Ascending aorta (tissue), 2 donors: Measurements from ENCODE around the gene CSMD2. TPM values are rescaled to one million over a fixed set of nuclear protein-coding genes. Genes with fewer than 3 reads are reported as not detected.
A peak's percentile ranks its signal among the peaks of the same experiment; 100 is the strongest.

Experiments used
- DNase-seq, 2 donors: peaks; one replicate each; pipeline ENCODE4 v3.0.0-alpha.2; 2019; ENCODE audit warnings: low spot score in 2 of 2
- H3K27ac ChIP-seq, 2 donors: fragments of 200-600 bp; sonication (generic); one replicate each; pipeline ENCODE4 v1.5.1; 2016 to 2017; ENCODE audit warnings: mild to moderate bottlenecking in 1 of 2
- H3K27me3 ChIP-seq: fragments of 200-600 bp; sonication (generic); one replicate; pipeline ENCODE4 v1.5.1; 2017
- H3K36me3 ChIP-seq, 2 donors: fragments of 200-600 bp; sonication (generic); one replicate each; pipeline ENCODE4 v1.5.1; 2016
- H3K4me1 ChIP-seq, 2 donors: fragments of 200-600 bp; sonication (generic); one replicate each; pipeline ENCODE4 v1.5.1; 2016 to 2017; ENCODE audit warnings: mild to moderate bottlenecking in 1 of 2
- H3K4me3 ChIP-seq, 2 donors: fragments of 200-600 bp; sonication (generic); one replicate each; pipeline ENCODE4 v1.5.1; 2016 to 2017; ENCODE audit warnings: mild to moderate bottlenecking in 1 of 2
- H3K9me3 ChIP-seq, 2 donors: fragments of 200-600 bp; sonication (generic); one replicate each; pipeline ENCODE4 v1.5.1; 2016
- intact Hi-C: fragments of 100-400 bp; cut with DNase I; formaldehyde crosslinking; loops from one replicate; pipeline ENCODE4 v1.15.1; 2023
- total RNA-seq: library from RNA; depleted of rRNA; stranded (reverse); fragments of >200 nt; gene quantifications from one replicate; pipeline ENCODE4 v1.1.0, GENCODE V29; 2016
- TF ChIP-seq, protein P1 (sequence below), 3 experiments: fragments of 200-600 bp in 2 of 3; fragments of 450-650 bp in 1 of 3; sonication (generic) in 2 of 3; IDR thresholded peaks; one replicate each; pipeline ENCODE4 v1.5.1; 2016 to 2019; ENCODE audit warnings: antibody characterized with exemption in 3 of 3, mild to moderate bottlenecking in 1 of 3, moderate library complexity in 1 of 3

CSMD2 gene
- total RNA-seq, 1 donor from 2014 or later: 10.9 TPM

DNA sequence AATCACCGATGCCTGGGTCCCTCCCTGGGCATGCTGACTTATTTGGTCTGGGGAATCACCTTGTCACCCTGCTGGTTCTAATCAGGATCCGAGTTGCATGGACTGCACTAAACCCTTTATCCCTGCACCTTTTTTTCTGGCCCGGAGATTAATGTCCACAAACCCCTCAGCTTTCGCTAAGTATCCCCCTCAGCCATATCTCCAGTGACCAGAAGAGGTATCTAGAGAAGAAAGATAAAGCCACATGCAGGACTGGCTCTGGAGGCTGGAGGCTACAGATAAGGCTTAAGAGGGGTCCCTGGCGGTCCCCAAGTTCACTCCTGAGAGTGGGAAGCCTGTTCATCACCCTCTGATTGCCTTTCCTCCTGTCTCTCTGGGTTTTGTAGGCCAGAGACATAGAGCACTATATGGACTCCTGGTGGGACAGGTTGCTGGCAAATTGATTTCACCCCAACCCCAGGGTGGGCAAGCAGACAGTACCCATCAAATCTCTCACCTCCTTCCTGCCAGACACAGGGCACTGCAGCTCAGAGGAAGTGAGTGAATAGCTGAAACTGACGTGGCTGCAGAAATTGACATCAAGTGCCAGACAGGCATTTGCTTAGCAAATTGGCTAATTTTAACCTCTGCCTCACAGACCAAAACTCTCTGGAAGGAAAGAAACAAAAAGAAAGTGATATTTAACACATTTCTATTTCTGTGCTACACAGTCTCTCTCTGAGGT, 262.4 kb downstream of the CSMD2 start:
- H3K27me3 ChIP-seq: no peaks in the 10 kb centered on the region
- intact Hi-C loops: loop anchor here (2.0 to 5.0 kb wide), 2 partner anchors 82 to 260 kb away; no protein-coding TSS in a partner anchor
- H3K9me3 ChIP-seq: no peaks in the 10 kb centered on the region

DNA sequence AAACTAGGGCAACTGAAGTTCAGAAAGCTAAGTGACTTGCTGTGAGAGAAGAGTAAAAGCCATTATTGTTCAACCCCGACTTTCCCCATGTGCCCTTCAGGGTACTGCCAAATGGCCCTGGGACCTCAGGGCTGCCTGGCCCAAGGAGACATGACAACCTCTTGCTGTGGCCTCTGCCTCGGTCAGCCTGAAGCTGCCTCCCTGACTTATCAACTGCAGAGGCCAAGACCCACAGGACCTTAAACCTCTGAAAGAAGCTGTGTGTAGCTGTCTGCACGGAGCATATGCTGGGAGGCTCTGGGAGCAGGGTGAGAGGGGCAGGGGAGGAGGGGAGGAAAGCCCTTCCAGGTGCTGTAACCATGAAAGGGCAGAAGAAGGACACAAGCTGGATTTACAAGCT, 265.3 kb downstream of the CSMD2 start:
- Histone ChIP-seq H3K4me1 (peaks cover 7 to 26% of the 10 kb centered on the region in 2 donors), H3K9me3 (no peaks in the 10 kb centered on the region), H3K36me3 (no peaks in the 10 kb centered on the region), H3K27me3 (no peaks in the 10 kb centered on the region), H3K27ac (no peak overlapping the region), H3K4me3 (no peak overlapping the region)
- DNase-seq: no peak
- TF ChIP-seq, protein P1, sequence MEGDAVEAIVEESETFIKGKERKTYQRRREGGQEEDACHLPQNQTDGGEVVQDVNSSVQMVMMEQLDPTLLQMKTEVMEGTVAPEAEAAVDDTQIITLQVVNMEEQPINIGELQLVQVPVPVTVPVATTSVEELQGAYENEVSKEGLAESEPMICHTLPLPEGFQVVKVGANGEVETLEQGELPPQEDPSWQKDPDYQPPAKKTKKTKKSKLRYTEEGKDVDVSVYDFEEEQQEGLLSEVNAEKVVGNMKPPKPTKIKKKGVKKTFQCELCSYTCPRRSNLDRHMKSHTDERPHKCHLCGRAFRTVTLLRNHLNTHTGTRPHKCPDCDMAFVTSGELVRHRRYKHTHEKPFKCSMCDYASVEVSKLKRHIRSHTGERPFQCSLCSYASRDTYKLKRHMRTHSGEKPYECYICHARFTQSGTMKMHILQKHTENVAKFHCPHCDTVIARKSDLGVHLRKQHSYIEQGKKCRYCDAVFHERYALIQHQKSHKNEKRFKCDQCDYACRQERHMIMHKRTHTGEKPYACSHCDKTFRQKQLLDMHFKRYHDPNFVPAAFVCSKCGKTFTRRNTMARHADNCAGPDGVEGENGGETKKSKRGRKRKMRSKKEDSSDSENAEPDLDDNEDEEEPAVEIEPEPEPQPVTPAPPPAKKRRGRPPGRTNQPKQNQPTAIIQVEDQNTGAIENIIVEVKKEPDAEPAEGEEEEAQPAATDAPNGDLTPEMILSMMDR (IDR thresholded peaks at IDR 0.05): no peak
- intact Hi-C loops: loop anchor here (5.0 kb wide), 2 partner anchors 137 to 263 kb away; no protein-coding TSS in a partner anchor

More for the DNA sequence above, 262.4 kb downstream of the CSMD2 start:
- Histone ChIP-seq H3K27ac (peak overlapping the region; percentile 51 to 81), H3K4me1 (peaks cover 7 to 21% of the 10 kb centered on the region in 2 donors), H3K36me3 (no peaks in the 10 kb centered on the region), H3K4me3 (peak overlapping the region in 1 of 2 donors; percentile 23)
- TF ChIP-seq, protein P1 (IDR thresholded peaks at IDR 0.05): no peak
- peak in 1 of 2 donors; percentile 70 for DNase-seq

DNA sequence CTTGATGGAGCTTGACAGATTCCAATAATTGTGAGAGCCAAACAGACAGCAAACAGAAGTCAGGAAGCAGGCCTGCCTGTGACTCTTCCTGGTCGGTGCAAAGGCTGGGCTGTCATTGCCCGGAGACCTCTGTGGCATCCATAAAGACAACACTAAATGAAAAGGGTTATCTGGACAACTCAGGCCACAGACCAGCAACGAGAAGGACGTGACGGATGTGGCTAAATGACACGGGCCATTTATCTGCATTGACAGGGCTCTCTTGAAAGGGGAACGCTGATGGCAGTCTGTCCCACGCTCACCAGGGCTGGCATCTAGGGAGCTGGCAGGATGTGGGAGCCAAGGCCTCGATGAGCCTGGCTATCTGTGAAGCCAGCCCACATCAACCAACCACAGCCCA, 266.1 kb downstream of the CSMD2 start:
- Histone ChIP-seq H3K4me1 (peaks cover 11 to 29% of the 10 kb centered on the region in 2 donors), H3K4me3 (no peak overlapping the region), H3K27ac (peak overlapping the region in 1 of 2 donors; percentile 7), H3K27me3 (no peaks in the 10 kb centered on the region), H3K9me3 (no peaks in the 10 kb centered on the region), H3K36me3 (no peaks in the 10 kb centered on the region)
- no peak for DNase-seq
- intact Hi-C loops: loop anchor here (5.0 kb wide), 1 partner anchor 137 kb away; no protein-coding TSS in a partner anchor
- TF ChIP-seq, protein P1 (IDR thresholded peaks at IDR 0.05): no peak

DNA sequence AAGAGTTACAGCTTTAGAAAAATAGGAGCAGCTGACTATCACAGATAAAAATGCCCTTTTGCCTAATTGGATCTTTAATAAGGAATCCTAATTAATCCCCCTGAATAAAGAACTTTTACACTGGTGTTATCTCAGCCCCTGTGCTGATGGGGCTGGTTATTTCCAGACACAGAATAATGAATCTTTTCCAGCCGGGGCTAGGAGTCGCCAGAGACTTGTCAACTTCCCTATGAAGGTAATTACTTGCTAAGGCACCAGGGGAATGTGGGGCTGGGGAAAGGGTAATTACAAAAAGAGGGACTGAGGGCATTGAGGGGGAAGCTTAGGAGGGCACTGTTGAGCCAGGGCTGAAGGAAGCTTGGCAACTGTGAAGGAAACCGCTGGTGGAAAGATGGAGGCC, 266.6 kb downstream of the CSMD2 start:
- peaks cover 13 to 26% of the 10 kb centered on the region in 2 donors for H3K4me1 ChIP-seq
- H3K4me3 ChIP-seq: no peak overlapping the region
- DNase-seq: no peak
- intact Hi-C loops: loop anchor here (5.0 kb wide), 1 partner anchor 136 kb away; no protein-coding TSS in a partner anchor
- H3K9me3 ChIP-seq: no peaks in the 10 kb centered on the region
- peak overlapping the region in 1 of 2 donors; percentile 33 for H3K27ac ChIP-seq
- H3K27me3 ChIP-seq: no peaks in the 10 kb centered on the region
- TF ChIP-seq, protein P1 (IDR thresholded peaks at IDR 0.05): no peak
- no peaks in the 10 kb centered on the region for H3K36me3 ChIP-seq

DNA sequence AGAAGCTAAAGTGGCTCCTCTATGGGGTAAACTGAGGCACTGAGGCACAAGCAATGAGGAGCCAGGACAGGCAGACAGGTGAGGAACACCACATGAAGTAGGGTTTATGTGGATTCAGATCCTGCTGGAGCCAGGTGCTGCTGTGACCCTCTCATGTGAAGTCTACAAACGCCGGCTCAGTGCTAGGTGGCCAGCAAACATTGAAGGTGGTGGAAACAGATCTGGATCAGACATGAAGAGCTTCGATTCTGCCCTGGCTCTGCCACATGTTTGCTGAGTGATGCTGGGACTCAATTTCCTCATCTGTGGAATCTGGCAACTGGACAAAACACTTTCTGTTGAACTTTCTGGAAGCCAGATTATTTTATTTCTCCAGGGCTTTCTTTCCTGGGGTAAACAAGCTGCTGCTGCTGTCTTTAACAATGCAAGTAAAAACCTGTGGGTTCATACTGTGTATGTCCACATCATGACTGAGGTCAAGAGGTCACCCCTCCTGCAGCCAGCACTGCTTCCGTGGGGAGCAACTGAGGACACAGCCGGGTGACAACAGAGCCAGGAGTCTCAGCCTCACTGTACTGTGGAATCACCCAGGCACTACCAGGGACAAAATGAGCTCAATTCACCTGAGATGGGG, 267.8 kb downstream of the CSMD2 start:
- Histone ChIP-seq H3K27me3 (no peaks in the 10 kb centered on the region), H3K9me3 (no peaks in the 10 kb centered on the region), H3K4me3 (no peak overlapping the region), H3K4me1 (peaks cover 8 to 21% of the 10 kb centered on the region in 2 donors), H3K36me3 (no peaks in the 10 kb centered on the region), H3K27ac (peak overlapping the region; percentile 13 to 33)
- intact Hi-C loops: loop anchor here (5.0 kb wide), 1 partner anchor 135 kb away; no protein-coding TSS in a partner anchor
- TF ChIP-seq, protein P1 (IDR thresholded peaks at IDR 0.05): no peak
- no peak for DNase-seq
